CD4-positive, alpha-beta T cell (primary cell): Measurements from ENCODE around the gene SORL1. TPM values are rescaled to one million over a fixed set of nuclear protein-coding genes. Genes with fewer than 3 reads are reported as not detected.
A peak's percentile ranks its signal among the peaks of the same experiment; 100 is the strongest.

Experiments used
- ATAC-seq: fragments of 200-7000 bp; cut with Tn5 transposase; one replicate; pipeline ENCODE4 v1.10.0; 2022; ENCODE audit warnings: mild to moderate bottlenecking; ENCODE audit not compliant: poor library complexity
- CTCF ChIA-PET: fragments of 350-600 bp; sonication (Branson Sonifier 250); formaldehyde crosslinking; loops from one replicate; lab custom pipeline; 2021; ENCODE audit warnings: antibody characterized with exemption, inconsistent platforms; lab: Charles Lee
- POLR2A ChIA-PET: fragments of 350-600 bp; sonication (Branson Sonifier 250); formaldehyde crosslinking; loops from one replicate; lab custom pipeline; 2021; ENCODE audit warnings: antibody characterized with exemption, inconsistent platforms; lab: Charles Lee
- DNase-seq, 14 experiments: peaks; one replicate each; pipeline ENCODE4 v3.0.0-alpha.2; 2013 to 2020; ENCODE audit warnings: mixed read lengths in 2 of 14
- H3K27ac ChIP-seq, 2 donors: one replicate each; pipeline versions ENCODE4 v1.5.1 to v1.7.0; 2013; ENCODE audit warnings: low read length in 2 of 2, low read depth in 1 of 2, mild to moderate bottlenecking in 1 of 2
- H3K27me3 ChIP-seq, 2 experiments: 1 replicate in 1 of 2; 2 replicates in 1 of 2; pipeline versions ENCODE4 v1.6.1 to v1.7.0; 2013; ENCODE audit warnings: low read length in 2 of 2, control low read depth in 1 of 2, mild to moderate bottlenecking in 1 of 2, moderate library complexity in 1 of 2; ENCODE audit not compliant: insufficient read depth in 2 of 2, control insufficient read depth in 1 of 2
- H3K36me3 ChIP-seq: one replicate; pipeline ENCODE4 v1.6.1; 2013; ENCODE audit warnings: low read length, control low read depth; ENCODE audit not compliant: insufficient read depth
- H3K4me1 ChIP-seq: one replicate; pipeline ENCODE4 v1.6.1; 2013; ENCODE audit warnings: low read length, control low read depth; ENCODE audit not compliant: insufficient read depth
- H3K4me3 ChIP-seq: one replicate; pipeline ENCODE4 v1.5.1; 2013; ENCODE audit warnings: mild to moderate bottlenecking, low read length, moderate library complexity
- H3K9me3 ChIP-seq, 2 experiments: 1 replicate in 1 of 2; 2 replicates in 1 of 2; pipeline versions ENCODE4 v1.6.1 to v1.7.0; 2013; ENCODE audit warnings: low read length in 2 of 2, mild to moderate bottlenecking in 2 of 2, control low read depth in 1 of 2, moderate library complexity in 1 of 2; ENCODE audit not compliant: control insufficient read depth in 1 of 2, insufficient read depth in 1 of 2
- H3K27ac Mint-ChIP-seq: one replicate; pipeline ENCODE4 v1.8.0; 2020; ENCODE audit warnings: mixed read lengths
- H3K27me3 Mint-ChIP-seq: one replicate; pipeline ENCODE4 v1.8.0; 2021; ENCODE audit warnings: mixed read lengths
- H3K36me3 Mint-ChIP-seq: one replicate; pipeline ENCODE4 v1.8.0; 2021; ENCODE audit warnings: low read depth, mixed read lengths
- H3K4me1 Mint-ChIP-seq: one replicate; pipeline ENCODE4 v1.8.0; 2021; ENCODE audit warnings: low read depth, mixed read lengths
- H3K4me3 Mint-ChIP-seq: one replicate; pipeline ENCODE4 v1.8.0; 2020; ENCODE audit warnings: mild to moderate bottlenecking, mixed read lengths
- H3K9me3 Mint-ChIP-seq: one replicate; pipeline ENCODE4 v1.8.0; 2020; ENCODE audit warnings: mixed read lengths
- CTCF ChIP-seq: fragments of 200-600 bp; IDR thresholded peaks from one replicate; pipeline ENCODE4 v1.8.0; 2022; ENCODE audit warnings: antibody characterized with exemption, mild to moderate bottlenecking
- intact Hi-C, 2 experiments: fragments of 100-400 bp; cut with DNase I in 1 of 2; cut with micrococcal nuclease in 1 of 2; formaldehyde crosslinking; loops; one replicate each; pipeline versions ENCODE4 v1.15.1 to v1.9.0; 2023 to 2025; cut with DNase I, micrococcal nuclease
- total RNA-seq, 174 experiments: library from RNA in 2 of 174; stranded (reverse) in 2 of 174; gene quantifications; one replicate each; pipeline ENCODE4 v1.2.3 and lab custom pipeline; 2021 to 2026

The SORL1 gene
- total RNA-seq, 2 experiments from 2014 or later = 235 to 241 TPM

DNA sequence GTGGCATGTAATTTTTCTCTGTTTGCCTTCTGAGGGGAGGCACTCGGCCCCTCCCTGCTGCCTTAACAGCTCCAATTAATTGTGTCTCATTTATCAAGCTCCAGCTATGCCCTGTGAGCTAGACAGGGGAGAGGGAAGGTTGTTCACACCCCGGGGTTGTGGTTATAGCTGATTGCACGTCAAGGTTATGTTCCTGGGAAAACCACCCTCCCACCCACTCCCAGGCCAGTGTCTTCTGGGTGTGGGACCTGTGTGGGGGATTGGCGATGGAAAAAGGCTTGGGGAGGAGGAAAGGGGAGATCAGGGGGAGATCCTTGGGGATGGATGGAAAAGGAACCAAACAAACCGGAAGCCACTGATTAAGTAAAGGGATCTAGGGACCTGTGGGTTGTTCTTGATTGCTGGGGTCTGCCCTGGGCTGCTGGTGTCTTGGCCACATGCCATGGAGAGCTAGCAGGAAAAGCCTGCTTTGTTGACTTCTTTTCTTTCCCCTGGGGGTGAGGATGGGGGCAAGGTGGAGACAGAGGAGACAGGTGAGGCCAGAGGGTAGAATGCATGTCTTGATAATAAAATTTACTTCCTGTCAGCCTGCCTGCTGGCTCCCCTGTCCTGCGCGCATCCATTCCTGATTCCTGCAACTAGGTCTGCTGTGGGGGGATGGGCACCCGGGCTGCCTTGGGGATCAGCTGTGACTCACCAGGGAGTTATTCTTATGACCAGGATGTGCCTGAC, 14.1 kb downstream of the SORL1 start:
- ChIA-PET POLR2A (interaction anchor here (0.6 to 11.7 kb wide), 8 partner anchors 11 to 174 kb away, joined by 3 to 326 read pairs (median 12); partner anchors contain the start of genes SC5D, SORL1 and SORL1-AS1), CTCF (interaction anchor here (7.3 kb wide), 1 partner anchor 15 kb away, joined by 75 read pairs; the partner anchor contains the start of genes SORL1 and SORL1-AS1)
- H3K4me1 Mint-ChIP-seq = peaks cover 96% of the 10 kb centered on the region
- H3K9me3 ChIP-seq = no peaks in the 10 kb centered on the region
- peak in 8 of 14 experiments; percentile 12 to 72 (median 42) for DNase-seq
- peak overlapping the region; percentile 70 to 74 for H3K27ac ChIP-seq
- H3K9me3 Mint-ChIP-seq = no peaks in the 10 kb centered on the region
- no peaks in the 10 kb centered on the region for H3K27me3 ChIP-seq
- intact Hi-C loops = no loop called here
- TF ChIP-seq CTCF = no peak
- peaks cover 21% of the 10 kb centered on the region for H3K36me3 ChIP-seq
- peak overlapping the region; percentile 13 for H3K4me3 ChIP-seq
- no peaks in the 10 kb centered on the region for H3K27me3 Mint-ChIP-seq
- ATAC-seq = no peak
- peak overlapping the region; percentile 93 for H3K27ac Mint-ChIP-seq
- peak overlapping the region; percentile 78 for H3K4me3 Mint-ChIP-seq
- H3K4me1 ChIP-seq = peaks cover 95% of the 10 kb centered on the region
- peaks cover 39% of the 10 kb centered on the region for H3K36me3 Mint-ChIP-seq

GRCh38 chr11:121467471-121467870, 15.4 kb downstream of the SORL1 start:
- CTCF ChIA-PET = interaction anchor here (1.2 to 7.3 kb wide), 4 partner anchors 8 to 16 kb away, joined by 3 to 75 read pairs (median 4); partner anchors contain the start of genes SORL1 and SORL1-AS1
- Histone ChIP-seq H3K27me3 (no peaks in the 10 kb centered on the region), H3K4me3 (peak overlapping the region; percentile 2), H3K27ac (peak overlapping the region; percentile 39 to 41), H3K36me3 (peaks cover 33% of the 10 kb centered on the region), H3K9me3 (no peaks in the 10 kb centered on the region), H3K4me1 (peaks cover 96% of the 10 kb centered on the region)
- Mint-ChIP-seq H3K9me3 (no peaks in the 10 kb centered on the region), H3K4me3 (peak overlapping the region; percentile 86), H3K27ac (peak overlapping the region; percentile 93), H3K27me3 (no peaks in the 10 kb centered on the region), H3K4me1 (peaks cover 96% of the 10 kb centered on the region), H3K36me3 (peaks cover 41% of the 10 kb centered on the region)
- no peak for DNase-seq
- intact Hi-C loops = no loop called here
- POLR2A ChIA-PET = interaction anchor here (0.8 to 11.7 kb wide), 16 partner anchors 8 to 175 kb away, joined by 3 to 326 read pairs (median 6); partner anchors contain the start of genes SC5D, SORL1 and SORL1-AS1
- ATAC-seq = no peak
- no peak for TF ChIP-seq CTCF

DNA sequence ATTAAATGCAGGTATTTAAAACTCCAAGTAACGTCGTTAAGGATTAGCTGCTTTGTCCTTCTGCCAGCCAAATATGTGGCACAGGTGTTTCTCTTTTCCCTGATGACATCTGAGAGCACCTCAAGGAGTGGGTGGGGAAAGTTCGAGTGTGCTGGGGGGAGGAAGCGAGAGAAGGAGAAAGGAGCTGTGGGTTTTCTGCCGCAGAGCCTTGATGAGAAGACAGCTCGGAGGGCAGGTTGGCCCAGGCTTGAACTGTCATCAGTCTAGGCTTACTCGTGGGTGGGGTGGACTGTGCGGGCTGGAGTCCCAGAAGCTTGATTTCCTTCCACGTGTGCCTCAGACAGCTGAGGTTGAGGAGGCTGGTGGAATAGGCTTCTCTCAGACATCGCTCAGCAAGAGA, 15.9 kb downstream of the SORL1 start:
- Mint-ChIP-seq H3K36me3 (peaks cover 46% of the 10 kb centered on the region), H3K4me3 (peak overlapping the region; percentile 86), H3K4me1 (peaks cover 96% of the 10 kb centered on the region), H3K9me3 (no peaks in the 10 kb centered on the region), H3K27ac (peak overlapping the region; percentile 93), H3K27me3 (no peaks in the 10 kb centered on the region)
- Histone ChIP-seq H3K27me3 (no peaks in the 10 kb centered on the region), H3K9me3 (no peaks in the 10 kb centered on the region), H3K27ac (peak overlapping the region; percentile 39 to 41), H3K4me1 (peaks cover 94% of the 10 kb centered on the region), H3K36me3 (peaks cover 30% of the 10 kb centered on the region), H3K4me3 (no peak overlapping the region)
- peak; percentile 54 to 91 (median 74) for DNase-seq
- CTCF ChIA-PET = interaction anchor here (1.2 to 7.3 kb wide), 4 partner anchors 8 to 17 kb away, joined by 3 to 75 read pairs (median 4); partner anchors contain the start of genes SORL1 and SORL1-AS1
- POLR2A ChIA-PET = interaction anchor here (0.8 to 11.7 kb wide), 16 partner anchors 8 to 175 kb away, joined by 3 to 326 read pairs (median 6); partner anchors contain the start of genes SC5D, SORL1 and SORL1-AS1
- intact Hi-C loops = loop anchor here (1.0 to 2.0 kb wide), 3 partner anchors 14 to 16 kb away; partner anchors contain the start of genes SORL1 (in 2 of the 2) and SORL1-AS1 (in 2 of the 2)
- ATAC-seq = peak; percentile 69
- TF ChIP-seq CTCF = no peak
